COR-L47 (cell line): ENCODE measurements around the gene C1QTNF6.
"Not testable (repeated sequence)": the region's sequence is repeated elsewhere in the genome, so short reads cannot be mapped to it uniquely, and the experiment has no call there.

Experiments used
- DNase-seq: peaks from one replicate; lab custom pipeline; 2025; lab: John Stamatoyannopoulos, UW

C1QTNF6 gene

GRCh38 chr22:37176464-37177061 is 11.5 kb downstream of the C1QTNF6 start:
- no peak for DNase-seq

- DNase-seq = no peak
Measured at GRCh38 chr22:37175414-37176281, 12.4 kb downstream of the C1QTNF6 start.

- no peak for DNase-seq
Measured at GRCh38 chr22:37174964-37175363, 13.1 kb downstream of the C1QTNF6 start.

GRCh38 chr22:37173709-37174108 is 14.3 kb downstream of the C1QTNF6 start:
- DNase-seq = no peak

GRCh38 chr22:37172266-37173245 is 15.5 kb downstream of the C1QTNF6 start:
- no peak for DNase-seq

- DNase-seq = no peak
Measured at GRCh38 chr22:37171662-37172061, 16.4 kb downstream of the C1QTNF6 start.

GRCh38 chr22:37170689-37171405 is 17.2 kb downstream of the C1QTNF6 start:
- DNase-seq = not testable (repeated sequence)

- DNase-seq = no peak
Measured at GRCh38 chr22:37169947-37170688, 17.9 kb downstream of the C1QTNF6 start.

- no peak for DNase-seq
Measured at GRCh38 chr22:37169406-37169805, 18.6 kb downstream of the C1QTNF6 start.

GRCh38 chr22:37167981-37168647 is 19.9 kb downstream of the C1QTNF6 start:
- no peak for DNase-seq

GRCh38 chr22:37167176-37167980 is 20.7 kb downstream of the C1QTNF6 start:
- DNase-seq = no peak

GRCh38 chr22:37166675-37167066 is 21.4 kb downstream of the C1QTNF6 start:
- peak; percentile 59 for DNase-seq

- DNase-seq = no peak
Measured at GRCh38 chr22:37165940-37166674, 21.9 kb downstream of the C1QTNF6 start.

- no peak for DNase-seq
Measured at GRCh38 chr22:37165066-37165465, 23.0 kb downstream of the C1QTNF6 start.

GRCh38 chr22:37164505-37164887 is 23.6 kb downstream of the C1QTNF6 start:
- DNase-seq = no peak

GRCh38 chr22:37163575-37164504 is 24.2 kb downstream of the C1QTNF6 start:
- no peak for DNase-seq

- no peak for DNase-seq
Measured at GRCh38 chr22:37163096-37163489, 25.0 kb downstream of the C1QTNF6 start.
